ENCODE measurements around the gene SLC31A2.
"Not testable (repeated sequence)": the region's sequence is repeated elsewhere in the genome, so short reads cannot be mapped to it uniquely, and the experiment has no call there.

The SLC31A2 gene

GRCh38 chr9:113150670-113151611, at the start of gene SLC31A2:
TSS of gene SLC31A2 (plus strand) at chr9:113151007. CDS start at chr9:113151075, 68 bp downstream.
- DNase-seq = peak; percentile 80 to 86

GRCh38 chr9:113105345-113105744, 45.5 kb upstream of the SLC31A2 start:
- DNase-seq = not testable (repeated sequence)

DNA sequence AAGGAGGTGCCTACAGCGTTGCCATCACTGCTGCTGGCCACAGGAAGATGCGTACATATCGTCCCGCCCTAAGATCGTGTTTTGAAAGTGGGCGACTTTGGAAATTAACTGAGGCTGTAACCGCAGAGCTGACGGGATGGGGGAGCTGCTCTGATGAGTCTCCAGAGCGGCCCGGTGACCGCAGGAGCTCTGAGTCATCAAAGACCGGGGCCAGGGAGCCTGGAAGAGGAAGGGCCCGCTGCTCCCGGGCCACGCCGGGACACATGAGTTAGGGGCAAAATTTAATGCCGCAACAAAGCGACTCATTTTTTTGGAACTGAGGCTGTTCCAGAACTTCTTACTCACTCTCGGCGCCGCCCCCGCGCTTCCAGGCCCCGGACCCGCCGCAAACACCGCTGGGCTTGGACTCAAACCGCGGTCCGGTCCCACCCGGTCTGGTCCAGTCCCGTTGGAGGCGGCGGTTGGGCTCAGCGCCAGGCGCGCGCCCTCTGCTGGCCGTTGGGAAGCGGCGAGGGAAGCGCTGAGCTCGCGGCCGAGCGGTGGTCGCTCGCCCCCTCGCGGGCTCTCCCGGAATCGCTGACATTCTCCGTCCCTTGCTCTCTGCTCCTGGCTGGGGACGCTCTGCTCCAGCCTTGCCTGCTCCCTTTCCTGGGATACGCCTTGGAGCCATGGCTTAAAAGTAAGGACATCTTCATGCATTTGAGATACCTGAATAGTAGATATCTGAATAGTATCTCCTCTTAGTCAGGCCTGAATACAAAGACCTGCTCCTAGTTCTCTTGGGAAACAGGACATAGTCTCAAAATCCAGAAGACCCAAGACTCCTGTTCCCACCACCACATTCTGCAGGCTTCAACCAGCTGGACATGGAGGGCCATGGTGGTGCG, 39.5 kb upstream of the SLC31A2 start:
- DNase-seq = peak in 1 of 2 donors; percentile 4

GRCh38 chr9:113112706-113113510, 37.9 kb upstream of the SLC31A2 start:
- peak in 1 of 2 donors; percentile 23 for DNase-seq

GRCh38 chr9:113118829-113119228, 32.0 kb upstream of the SLC31A2 start:
- DNase-seq = not testable (repeated sequence)

DNA sequence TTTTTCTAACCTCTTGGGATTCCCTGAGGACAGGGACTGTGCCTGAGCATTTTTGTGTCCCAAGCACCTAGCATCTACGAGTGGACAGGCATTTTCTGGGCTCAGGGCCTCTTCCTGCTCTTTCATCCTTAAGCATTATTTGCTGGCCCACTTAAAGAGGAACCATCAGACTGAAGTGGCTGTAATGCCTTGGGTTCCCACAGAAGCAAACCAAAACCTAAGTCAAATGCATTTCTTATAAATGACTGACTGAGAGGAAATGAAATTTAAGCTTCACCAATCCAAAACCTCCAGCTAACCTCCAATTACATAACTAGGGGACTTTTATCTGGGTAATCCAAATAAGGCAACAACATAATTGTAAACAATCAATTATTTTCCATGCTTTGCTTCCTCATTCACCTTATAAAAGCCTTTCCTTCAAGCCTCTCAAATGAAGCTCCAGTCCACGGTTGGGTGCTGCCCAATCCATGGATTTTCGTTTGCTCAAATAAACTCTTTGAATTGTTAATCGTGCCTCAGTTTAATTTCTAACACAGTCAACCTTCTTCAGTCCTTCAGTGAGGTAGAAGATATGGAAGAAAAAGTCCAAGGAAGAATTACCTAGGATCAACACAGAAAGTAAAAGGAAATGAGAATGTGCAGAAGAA, 25.3 kb upstream of the SLC31A2 start:
- DNase-seq = peak; percentile 25 to 26

- DNase-seq = no peak
These were observed 21.3 kb upstream of the SLC31A2 start for GRCh38 chr9:113129466-113129865.

- DNase-seq = peak in 1 of 2 donors; percentile 32
These were observed 20.9 kb upstream of the SLC31A2 start for GRCh38 chr9:113129884-113130283.

DNA sequence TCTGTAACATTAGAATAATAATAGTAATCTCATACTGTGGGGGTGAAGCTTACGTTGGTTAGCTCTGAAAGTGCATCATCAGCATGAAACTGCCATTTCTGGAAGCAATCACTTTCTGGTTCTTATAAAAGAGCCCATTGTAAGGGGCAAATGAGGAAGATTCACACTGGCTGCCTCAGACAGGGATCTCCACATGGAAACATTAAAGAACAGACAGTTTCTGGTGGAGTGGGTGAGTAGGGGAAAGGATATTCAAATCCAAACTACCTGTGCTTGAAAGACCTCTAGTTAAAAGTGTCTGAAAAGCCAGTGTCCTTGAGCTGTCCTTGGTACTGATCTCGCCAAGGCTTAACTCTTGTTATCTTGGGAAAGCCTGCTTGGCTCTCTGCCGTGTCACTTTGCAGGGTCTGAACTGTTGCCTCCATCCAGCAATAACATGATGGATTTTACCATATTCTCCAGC, 19.1 kb upstream of the SLC31A2 start:
- DNase-seq = no peak

- no peak for DNase-seq
These were observed 13.3 kb upstream of the SLC31A2 start for GRCh38 chr9:113137196-113138168.

DNA sequence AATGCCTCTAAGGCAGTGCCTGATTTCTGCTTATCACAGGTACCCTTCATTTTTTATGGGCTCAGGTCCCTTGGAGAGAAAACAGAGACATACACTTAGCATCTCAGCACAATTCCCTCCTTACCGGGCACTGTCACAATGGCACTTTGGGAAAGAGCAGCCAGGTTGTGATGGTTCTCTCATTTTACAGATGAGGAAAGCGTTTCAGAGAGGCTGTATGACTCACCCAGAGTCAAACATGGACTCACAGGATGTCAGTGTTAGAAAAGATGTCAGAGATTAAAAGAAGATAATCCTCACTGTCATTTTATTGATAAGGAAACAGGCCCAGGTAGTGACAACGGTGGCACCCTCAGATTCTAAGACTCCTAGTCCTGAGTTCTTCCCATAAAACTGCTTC, 12.0 kb upstream of the SLC31A2 start:
- no peak for DNase-seq

DNA sequence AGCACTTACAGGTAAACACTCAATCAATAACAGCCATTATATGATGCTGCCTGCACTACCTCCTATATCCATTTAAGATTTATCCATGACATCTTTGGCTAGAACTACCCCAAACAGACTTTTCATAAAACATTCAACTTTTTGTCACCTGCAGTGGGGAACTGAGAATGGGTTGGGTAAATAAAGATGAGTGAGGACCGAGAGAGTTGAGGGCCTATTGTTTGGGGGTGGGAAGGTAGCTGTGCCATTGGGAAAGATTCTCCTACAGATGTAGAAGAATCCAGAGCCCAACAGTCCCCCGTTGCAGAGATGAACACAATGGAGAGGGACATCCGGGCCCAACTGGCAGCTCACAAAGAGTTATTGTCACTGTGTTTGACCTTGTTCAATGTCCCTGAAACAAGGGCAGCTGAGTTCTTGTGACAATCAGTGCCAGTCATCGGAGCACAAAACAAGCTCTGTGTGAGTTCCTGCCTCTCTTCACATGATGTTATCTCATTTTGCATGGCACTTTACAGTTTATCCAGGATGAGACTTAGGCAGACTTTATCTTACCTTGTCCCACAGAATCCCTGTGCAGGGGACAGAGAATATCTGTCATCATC, 11.5 kb upstream of the SLC31A2 start:
- no peak for DNase-seq

DNA sequence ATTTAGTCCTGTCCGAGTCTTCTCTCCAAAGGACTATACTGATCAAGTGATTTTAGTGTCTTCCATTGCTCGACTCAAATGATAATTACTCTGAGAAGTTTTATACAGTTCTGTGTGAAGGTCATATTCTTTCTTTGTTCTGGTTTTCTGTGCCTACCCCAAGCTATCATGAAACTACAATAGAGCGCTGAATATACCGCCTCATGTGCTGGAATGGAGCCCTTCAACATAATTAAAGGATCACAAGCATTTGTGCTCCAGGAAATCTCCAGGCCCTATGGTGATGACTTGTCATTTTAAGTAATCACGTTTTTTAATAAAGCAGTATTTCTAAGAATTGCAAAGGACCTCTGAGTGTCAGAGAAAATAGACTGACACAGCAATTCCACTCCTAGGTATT, 10.9 kb upstream of the SLC31A2 start:
- no peak for DNase-seq

DNA sequence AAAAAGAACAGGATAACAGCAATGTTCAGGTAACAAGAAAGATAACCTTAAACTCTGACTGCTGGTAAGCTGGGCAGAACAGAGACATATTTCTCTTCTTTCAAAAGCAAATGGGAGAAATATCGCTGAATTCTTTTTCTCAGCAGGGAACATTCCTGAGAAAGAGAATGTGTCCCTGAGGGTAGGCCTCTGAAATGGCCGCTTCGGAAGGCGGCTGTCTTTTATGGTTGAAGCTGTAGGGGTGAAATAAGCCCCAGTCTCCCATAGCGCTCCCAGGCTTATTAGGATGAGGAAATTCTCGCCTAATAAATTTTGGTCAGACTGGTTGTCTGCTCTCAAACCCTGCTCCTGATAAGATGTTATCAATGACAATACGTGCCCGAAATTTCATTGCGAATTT, 9.9 kb upstream of the SLC31A2 start:
- not testable (repeated sequence) for DNase-seq

- no peak for DNase-seq
These were observed 7.2 kb upstream of the SLC31A2 start for GRCh38 chr9:113143432-113144227.

- no peak for DNase-seq
These were observed 2.5 kb upstream of the SLC31A2 start for GRCh38 chr9:113148372-113148705.

DNA sequence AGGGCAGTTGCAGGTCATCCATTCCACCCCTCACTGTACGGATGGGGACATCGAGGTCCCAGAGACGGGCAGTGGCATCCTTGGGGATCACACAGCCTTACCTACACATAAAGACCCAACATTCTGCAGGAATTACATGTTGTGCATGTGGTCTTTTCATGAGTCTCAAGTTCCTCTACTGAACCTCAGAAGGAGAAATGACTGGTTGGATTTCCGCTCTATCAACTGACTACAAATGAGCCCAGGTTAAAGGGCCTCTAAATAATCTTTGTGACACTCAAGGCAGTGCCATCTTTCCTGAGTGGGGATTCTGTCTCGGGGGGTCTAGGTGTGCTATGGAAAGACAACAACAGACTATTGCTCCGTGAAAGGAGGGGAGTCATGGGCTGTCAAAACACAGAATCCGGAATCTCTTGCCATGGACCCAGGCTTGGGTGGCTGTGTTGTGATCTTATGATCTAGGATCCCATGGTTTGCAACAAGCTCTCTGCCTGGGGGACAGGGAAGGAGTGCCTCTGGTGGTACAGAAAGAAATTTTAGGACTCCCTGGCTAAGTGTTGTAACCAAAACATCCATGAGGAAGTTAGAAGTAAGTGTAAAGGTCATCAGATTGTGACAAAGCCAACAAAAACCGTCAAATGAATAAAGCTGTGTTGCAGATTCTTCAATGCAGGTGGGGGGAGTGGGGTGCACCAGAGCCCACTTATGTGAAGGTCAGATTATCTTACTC, 1.9 kb upstream of the SLC31A2 start:
- DNase-seq = no peak

DNA sequence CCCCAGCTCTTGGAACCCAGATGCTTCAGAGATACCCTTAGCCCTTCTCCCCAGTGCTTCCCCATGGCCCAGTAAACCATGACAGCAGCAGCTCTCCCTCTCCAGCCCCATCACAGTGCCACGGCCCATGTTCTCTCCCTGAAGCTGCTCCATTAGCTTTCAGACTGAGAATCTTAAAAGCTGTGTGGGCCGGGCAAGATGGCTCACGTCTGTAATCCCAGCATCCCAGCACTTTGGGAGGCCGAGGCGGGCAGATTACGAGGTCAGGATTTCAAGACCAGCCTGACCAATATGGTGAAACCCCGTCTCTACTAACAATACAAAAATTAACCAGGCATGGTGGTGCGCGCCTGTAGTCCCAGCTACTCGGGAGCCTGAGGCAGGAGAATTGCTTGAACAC, 1.2 kb upstream of the SLC31A2 start:
- DNase-seq = not testable (repeated sequence)
